NCI-H2171 (cell line): ENCODE measurements around the gene SVOP.
A peak's percentile ranks its signal among the peaks of the same experiment; 100 is the strongest.

Source experiments
- DNase-seq: peaks from one replicate; lab custom pipeline; 2025; lab: John Stamatoyannopoulos, UW

SVOP gene

DNA sequence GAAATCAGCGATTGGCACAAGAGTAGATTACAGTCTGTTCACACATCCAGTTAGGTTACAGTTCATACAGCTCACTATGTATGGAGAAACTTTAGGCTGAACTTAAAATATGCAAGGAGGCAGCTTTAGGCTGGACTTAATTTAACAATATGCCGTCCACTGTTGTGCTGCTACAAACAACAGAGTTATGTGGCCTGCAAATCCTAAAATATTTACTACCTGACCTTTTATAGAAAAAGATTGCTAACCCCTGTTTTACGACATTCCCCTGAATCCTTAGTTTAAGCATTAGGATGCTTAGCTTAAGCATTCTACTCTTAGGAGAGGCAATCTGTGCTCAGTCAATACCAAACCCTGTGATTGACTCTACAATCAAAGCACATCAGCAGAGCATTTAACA is 90.1 kb downstream of the SVOP start:
- DNase-seq: no peak

DNA sequence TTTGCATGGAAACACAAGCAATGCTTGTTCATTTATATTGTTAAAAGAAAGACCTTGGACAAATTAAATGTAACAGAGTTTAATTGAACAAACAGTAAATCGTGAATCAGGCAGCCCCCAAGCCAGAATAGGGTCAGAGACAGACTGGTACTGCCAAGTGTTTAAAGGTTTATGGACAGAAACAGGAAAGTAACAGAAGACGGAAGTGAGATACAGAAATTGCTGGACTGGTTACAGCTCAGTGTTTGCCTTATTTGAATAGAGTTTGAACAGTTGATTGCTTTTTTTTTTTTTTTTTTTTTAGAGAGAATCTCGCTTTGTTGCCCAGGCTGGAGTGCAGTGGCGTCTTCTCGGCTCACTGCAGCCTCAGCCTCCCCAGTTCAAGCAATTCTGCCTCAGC is 90.7 kb downstream of the SVOP start:
- DNase-seq: no peak

GRCh38 chr12:108928695-108929094 is 92.2 kb downstream of the SVOP start:
- no peak for DNase-seq

- DNase-seq: no peak
Observed at GRCh38 chr12:108922918-108923317, 98.0 kb downstream of the SVOP start.

GRCh38 chr12:108921946-108922345 is 98.9 kb downstream of the SVOP start:
- no peak for DNase-seq

DNA sequence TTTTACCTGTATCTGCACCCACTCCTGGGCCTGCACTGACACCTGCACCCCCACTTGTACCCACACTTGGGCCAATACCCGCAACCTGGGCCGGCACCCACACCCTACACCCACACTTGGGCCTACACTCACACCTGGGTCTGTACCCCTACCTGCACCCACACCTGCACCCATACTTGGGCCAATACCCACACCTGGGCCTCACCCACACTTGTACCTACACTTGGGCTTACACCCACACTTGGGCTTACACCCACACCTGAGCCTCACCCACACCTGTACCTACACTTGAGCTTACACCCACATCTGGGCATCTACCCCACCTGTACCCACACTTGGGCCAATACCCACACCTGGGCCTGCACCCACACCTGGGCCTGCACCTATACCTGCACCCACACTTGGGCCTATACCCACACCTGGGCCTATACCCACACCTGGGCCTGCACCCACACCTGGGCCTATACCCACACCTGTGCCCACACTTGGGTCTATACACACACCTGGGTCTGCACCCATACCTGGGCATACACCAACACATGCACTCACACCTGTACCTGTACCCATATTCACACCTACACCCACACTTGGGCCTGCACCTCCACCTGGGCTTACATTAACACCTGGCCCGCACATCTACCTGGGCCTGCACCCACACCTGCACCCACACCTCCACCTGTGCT is 101.8 kb downstream of the SVOP start:
- DNase-seq: no peak

DNA sequence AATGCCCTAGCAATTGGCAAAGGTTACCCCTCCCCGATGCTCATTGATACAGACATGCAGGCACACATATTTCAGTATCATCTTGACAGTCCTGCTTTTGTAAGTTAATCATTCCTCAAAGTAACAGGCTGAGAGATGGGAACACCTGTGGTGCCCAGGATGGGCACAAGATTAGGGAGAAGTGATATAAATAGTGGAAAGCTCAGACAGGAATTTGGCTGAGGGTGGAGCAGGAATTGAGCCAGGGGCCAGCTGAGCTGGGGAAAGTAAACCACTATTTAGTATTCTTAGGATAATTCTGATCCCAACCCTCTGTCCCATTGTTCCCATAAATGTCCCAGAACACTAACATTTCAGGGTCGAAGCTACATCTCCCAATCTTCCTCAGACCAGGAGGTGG is 102.7 kb downstream of the SVOP start:
- DNase-seq: no peak

GRCh38 chr12:108916336-108916735 is 104.5 kb downstream of the SVOP start:
- DNase-seq: no peak

DNA sequence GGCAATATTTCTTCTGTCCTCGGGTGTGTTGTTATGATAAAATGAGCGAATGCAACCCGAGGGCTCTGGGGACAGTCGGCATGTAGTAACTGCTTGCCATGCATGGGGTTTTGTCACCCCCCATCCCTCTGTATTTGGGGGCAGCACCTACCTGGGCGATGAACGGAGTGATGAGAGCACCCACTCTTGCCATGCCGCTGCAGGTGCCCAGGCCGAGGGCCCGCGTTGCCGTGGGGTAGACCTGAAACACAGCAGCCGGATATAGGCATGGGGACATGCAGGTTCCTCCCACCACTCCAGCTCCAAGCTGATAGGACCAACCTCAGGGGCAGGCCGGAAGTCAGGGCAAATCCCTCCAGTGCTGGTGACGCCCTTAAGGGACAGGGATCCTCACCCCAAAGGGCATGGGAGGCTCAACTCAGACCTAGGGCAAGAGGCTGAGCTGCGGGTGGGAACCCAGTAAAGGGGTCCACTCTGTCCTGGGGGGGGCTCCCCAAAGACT is 105.2 kb downstream of the SVOP start:
- DNase-seq: no peak

DNA sequence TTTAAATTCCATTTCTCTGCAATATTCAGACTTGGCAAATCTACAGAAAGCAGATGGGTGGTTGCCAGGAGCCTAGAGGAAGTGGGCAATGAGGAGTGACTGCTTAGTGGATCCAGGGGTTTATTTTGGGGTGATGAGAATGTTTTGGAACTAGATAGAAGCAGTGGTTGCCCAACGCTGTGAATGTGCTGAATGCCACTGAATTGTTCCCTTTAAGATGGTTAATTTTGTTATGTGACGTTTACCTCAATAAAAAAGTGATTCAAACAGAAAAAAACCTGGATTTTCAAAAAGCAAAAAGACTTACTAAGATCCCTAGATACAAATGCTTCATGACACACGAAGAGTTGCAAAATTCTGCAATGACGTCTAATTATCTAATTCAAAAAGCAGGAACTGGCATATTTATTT is 106.7 kb downstream of the SVOP start:
- DNase-seq: no peak

DNA sequence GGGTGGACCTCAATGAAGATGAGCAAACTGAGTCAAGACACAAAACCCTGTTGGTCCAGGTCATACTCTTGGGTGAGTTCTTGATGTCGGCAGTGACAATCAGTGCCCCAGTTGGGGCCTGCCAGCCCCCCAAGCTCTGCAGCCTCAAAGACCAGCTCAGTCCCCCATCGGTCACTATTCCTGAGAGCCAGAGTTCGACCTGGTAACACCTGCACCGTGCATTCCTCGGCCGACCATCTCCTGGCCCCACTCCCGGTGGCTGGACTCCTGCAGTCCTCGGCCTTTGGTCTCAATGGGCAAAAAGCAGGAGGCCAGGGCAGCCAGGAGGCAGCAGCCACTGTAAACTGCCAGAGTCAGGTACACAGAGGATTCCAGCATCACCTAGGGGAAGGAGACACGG is 108.5 kb downstream of the SVOP start:
- no peak for DNase-seq

- DNase-seq: no peak
Observed at GRCh38 chr12:108911915-108912314, 109.0 kb downstream of the SVOP start.

DNA sequence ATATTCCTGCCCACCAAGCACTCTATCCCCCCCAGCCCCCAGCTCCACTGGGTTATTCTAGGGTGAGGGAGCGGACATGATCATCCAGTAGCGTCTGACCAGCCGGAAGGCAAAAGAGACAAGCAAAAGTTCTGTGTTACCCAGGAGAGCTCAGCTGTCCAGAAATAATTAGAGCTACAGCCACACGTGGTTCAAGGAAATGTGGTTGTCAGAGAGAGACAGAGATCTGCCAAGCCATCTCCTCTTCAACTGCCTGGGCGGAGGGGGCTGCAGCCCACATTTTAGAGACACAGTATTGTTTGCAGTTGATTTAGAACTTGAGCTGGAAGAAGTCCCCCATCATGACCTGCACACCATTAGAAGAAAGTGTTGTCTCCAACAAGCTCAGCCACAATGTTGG is 110.5 kb downstream of the SVOP start:
- no peak for DNase-seq

GRCh38 chr12:108907839-108908351 is 113.0 kb downstream of the SVOP start:
- peak; percentile 7 for DNase-seq

GRCh38 chr12:108906971-108907370 is 113.9 kb downstream of the SVOP start:
- DNase-seq: no peak

- no peak for DNase-seq
Observed at GRCh38 chr12:108905725-108906124, 115.1 kb downstream of the SVOP start.

GRCh38 chr12:108899145-108899544 is 121.7 kb downstream of the SVOP start:
- no peak for DNase-seq

DNA sequence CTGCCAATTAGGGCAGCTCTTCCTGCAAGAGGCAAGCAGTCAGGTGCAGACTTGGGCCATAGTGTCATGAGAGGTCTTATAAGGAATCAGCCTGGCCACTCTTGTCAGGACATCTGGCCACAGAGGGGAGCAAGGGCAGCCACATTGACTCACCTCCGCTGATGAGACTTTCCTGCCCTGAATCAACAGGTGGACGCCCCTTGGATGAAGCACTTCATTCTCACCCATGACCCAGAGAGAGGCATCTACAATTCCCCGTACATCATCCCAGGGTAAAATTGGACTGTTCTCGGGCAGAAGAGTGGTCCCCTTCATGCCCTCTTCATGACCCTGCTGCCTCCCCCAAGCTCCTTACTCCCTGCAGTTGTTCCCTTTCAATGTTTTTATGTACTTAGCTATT is 124.1 kb downstream of the SVOP start:
- DNase-seq: no peak

- DNase-seq: no peak
Observed at GRCh38 chr12:108896336-108896735, 124.5 kb downstream of the SVOP start.

- DNase-seq: no peak
Observed at GRCh38 chr12:108895220-108895802, 125.6 kb downstream of the SVOP start.

GRCh38 chr12:108890208-108890607 is 130.7 kb downstream of the SVOP start:
- DNase-seq: no peak

- DNase-seq: no peak
Observed at GRCh38 chr12:108888031-108888430, 132.8 kb downstream of the SVOP start.

- no peak for DNase-seq
Observed at GRCh38 chr12:108886873-108887629, 133.8 kb downstream of the SVOP start.
